Neural cell (in vitro differentiated cells): ENCODE results near the gene ARHGAP30. TPM values are rescaled to one million over a fixed set of nuclear protein-coding genes. Genes with fewer than 3 reads are reported as not detected.

ENCODE experiments used
- H2AFZ ChIP-seq: fragments of 200-600, 300-800 bp; sonication (generic), shearing (Covaris generic); 2 replicates; pipeline ENCODE4 v1.6.0; 2014; ENCODE audit warnings: low read depth, mild to moderate bottlenecking, antibody characterized with exemption, low read length, moderate library complexity
- H3F3A ChIP-seq: fragments of 200-600 bp; shearing (Covaris generic); 2 replicates; pipeline ENCODE4 v1.6.1; 2016; ENCODE audit warnings: mild to moderate bottlenecking, moderate library complexity, mixed read lengths, antibody characterized with exemption, low read length; ENCODE audit not compliant: insufficient read depth, poor library complexity, severe bottlenecking
- H3K27ac ChIP-seq: fragments of 200-600, 300-800 bp; sonication (generic), shearing (Covaris generic); 2 replicates; pipeline ENCODE4 v1.5.1; 2014; ENCODE audit warnings: mild to moderate bottlenecking, low read length, moderate library complexity
- H3K27me3 ChIP-seq: fragments of 300-800, 200-600 bp; sonication (generic), shearing (Covaris generic); 2 replicates; pipeline ENCODE4 v1.6.0; 2014; ENCODE audit warnings: mild to moderate bottlenecking, low read depth, low read length, moderate library complexity; ENCODE audit not compliant: insufficient read depth
- H3K36me3 ChIP-seq: fragments of 300-800, 200-600 bp; sonication (generic), shearing (Covaris generic); 2 replicates; pipeline ENCODE4 v1.5.1; 2014; ENCODE audit warnings: mild to moderate bottlenecking, antibody characterized with exemption, low read length, moderate library complexity; ENCODE audit not compliant: insufficient read depth
- H3K4me2 ChIP-seq: fragments of 300-800, 200-600 bp; sonication (generic), shearing (Covaris generic); 2 replicates; pipeline ENCODE4 v1.6.0; 2014; ENCODE audit warnings: mild to moderate bottlenecking, low read length
- H3K4me3 ChIP-seq: fragments of 300-800, 200-600 bp; sonication (generic), shearing (Covaris generic); 2 replicates; pipeline ENCODE4 v1.5.1; 2014; ENCODE audit warnings: mild to moderate bottlenecking, low read length, moderate library complexity
- H3K79me2 ChIP-seq: fragments of 200-600 bp; shearing (Covaris generic); replicated peaks from 2 replicates; pipeline ENCODE4 v1.6.0; 2014; ENCODE audit warnings: mild to moderate bottlenecking, low read length, moderate library complexity; ENCODE audit not compliant: insufficient read depth
- H3K9ac ChIP-seq: fragments of 300-800, 200-600 bp; sonication (generic), shearing (Covaris generic); 2 replicates; pipeline ENCODE4 v1.6.1; 2016; ENCODE audit warnings: mild to moderate bottlenecking, low read length, mixed read lengths
- H3K9me2 ChIP-seq: fragments of 200-600 bp; shearing (Covaris generic); 2 replicates; pipeline ENCODE4 v1.6.1; 2016; ENCODE audit warnings: mild to moderate bottlenecking, low read length, mixed read lengths; ENCODE audit not compliant: insufficient read depth
- H3K9me3 ChIP-seq: fragments of 200-600, 300-800 bp; sonication (generic), shearing (Covaris generic); 2 replicates; pipeline ENCODE4 v1.6.1; 2016; ENCODE audit warnings: mild to moderate bottlenecking, mixed run types, low read length, moderate library complexity, mixed read lengths
- H4K20me1 ChIP-seq: fragments of 200-600 bp; shearing (Covaris generic); 2 replicates; pipeline ENCODE4 v1.6.1; 2016; ENCODE audit warnings: mild to moderate bottlenecking, mixed run types; ENCODE audit not compliant: insufficient read depth
- EP300 ChIP-seq: fragments of 450-650 bp; conservative IDR thresholded peaks from 2 replicates; pipeline ENCODE4 v1.6.1; 2014; ENCODE audit warnings: antibody characterized with exemption, mild to moderate bottlenecking, moderate library complexity; ENCODE audit not compliant: poor library complexity, severe bottlenecking
- EZH2 ChIP-seq: fragments of 200-600, 300-800 bp; shearing (Covaris generic), sonication (generic); IDR thresholded peaks from 2 replicates; pipeline ENCODE4 v1.6.1; 2014; ENCODE audit warnings: antibody characterized with exemption, low read length, borderline replicate concordance, mild to moderate bottlenecking; ENCODE audit not compliant: insufficient read depth, poor library complexity, severe bottlenecking
- MXI1 ChIP-seq: fragments of 450-650 bp; conservative IDR thresholded peaks from 2 replicates; pipeline ENCODE4 v1.6.1; 2014; ENCODE audit warnings: antibody characterized with exemption, mild to moderate bottlenecking; ENCODE audit not compliant: poor library complexity, severe bottlenecking
- POLR2AphosphoS5 ChIP-seq: IDR thresholded peaks from 2 replicates; pipeline ENCODE4 v1.6.1; 2012
- RAD21 ChIP-seq: fragments of 450-650 bp; conservative IDR thresholded peaks from 2 replicates; pipeline ENCODE4 v1.6.1; 2014; ENCODE audit warnings: antibody characterized with exemption, mild to moderate bottlenecking, moderate library complexity
- SMC3 ChIP-seq: fragments of 450-650 bp; conservative IDR thresholded peaks from 2 replicates; pipeline ENCODE4 v1.6.1; 2014; ENCODE audit warnings: antibody characterized with exemption, mild to moderate bottlenecking, moderate library complexity; ENCODE audit not compliant: poor library complexity
- TAF1 ChIP-seq: IDR thresholded peaks from 2 replicates; pipeline ENCODE4 v1.6.1; 2012; ENCODE audit warnings: low read depth
- polyA plus RNA-seq: library from polyadenylated mRNA; depleted of rRNA; stranded (reverse); fragments of >200 nt; gene quantifications from 2 replicates; pipeline ENCODE4 v1.2.3, GENCODE V29; 2014
- TF ChIP-seq, protein P1 (sequence below): fragments of 450-650 bp; IDR thresholded peaks from 2 replicates; pipeline ENCODE4 v1.5.1; 2014; ENCODE audit warnings: antibody characterized with exemption, mild to moderate bottlenecking, moderate library complexity; ENCODE audit not compliant: poor library complexity, severe bottlenecking
- TF ChIP-seq, protein P2 (sequence below): IDR thresholded peaks from 2 replicates; pipeline ENCODE4 v1.6.1; 2012; ENCODE audit warnings: borderline replicate concordance

Gene ARHGAP30
- polyA plus RNA-seq, 1 donor from 2014 or later = not detected

DNA sequence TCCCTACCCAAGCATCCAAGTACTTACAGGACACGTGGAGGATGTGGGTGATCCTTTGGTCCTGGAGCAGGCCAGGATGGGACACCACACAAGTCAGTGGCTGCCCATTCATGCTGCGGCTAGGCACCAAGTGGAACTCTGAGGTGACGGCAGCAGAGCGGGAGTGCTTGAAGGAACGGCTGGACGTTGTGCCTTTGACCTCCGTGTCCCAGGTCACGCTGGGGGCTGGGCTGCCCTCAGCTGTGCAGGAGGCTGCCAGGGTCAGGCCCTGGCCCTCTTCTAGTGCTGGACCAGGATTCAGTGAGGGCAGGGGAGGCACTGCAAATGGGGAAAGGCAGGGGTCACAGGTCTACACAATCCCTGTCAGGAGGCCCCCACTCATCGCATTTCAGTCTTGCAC is 7.7 kb upstream of the ARHGAP30 start:
- Histone ChIP-seq H3K79me2 (no peaks in the 10 kb centered on the region), H3K4me3 (no peak overlapping the region), H3K4me2 (no peak overlapping the region), H4K20me1 (no peaks in the 10 kb centered on the region), H3K36me3 (no peaks in the 10 kb centered on the region), H3K9me2 (no peaks in the 10 kb centered on the region), H3K27me3 (no peaks in the 10 kb centered on the region), H3F3A (no peaks in the 10 kb centered on the region), H2AFZ (no peak overlapping the region), H3K27ac (no peak overlapping the region), H3K9me3 (no peaks in the 10 kb centered on the region), H3K9ac (no peak overlapping the region)
- no peak for TF ChIP-seq EP300
- no peak for TF ChIP-seq EZH2
- TF ChIP-seq TAF1 = no peak
- TF ChIP-seq SMC3 = no peak
- TF ChIP-seq RAD21 = no peak
- TF ChIP-seq, protein P1, sequence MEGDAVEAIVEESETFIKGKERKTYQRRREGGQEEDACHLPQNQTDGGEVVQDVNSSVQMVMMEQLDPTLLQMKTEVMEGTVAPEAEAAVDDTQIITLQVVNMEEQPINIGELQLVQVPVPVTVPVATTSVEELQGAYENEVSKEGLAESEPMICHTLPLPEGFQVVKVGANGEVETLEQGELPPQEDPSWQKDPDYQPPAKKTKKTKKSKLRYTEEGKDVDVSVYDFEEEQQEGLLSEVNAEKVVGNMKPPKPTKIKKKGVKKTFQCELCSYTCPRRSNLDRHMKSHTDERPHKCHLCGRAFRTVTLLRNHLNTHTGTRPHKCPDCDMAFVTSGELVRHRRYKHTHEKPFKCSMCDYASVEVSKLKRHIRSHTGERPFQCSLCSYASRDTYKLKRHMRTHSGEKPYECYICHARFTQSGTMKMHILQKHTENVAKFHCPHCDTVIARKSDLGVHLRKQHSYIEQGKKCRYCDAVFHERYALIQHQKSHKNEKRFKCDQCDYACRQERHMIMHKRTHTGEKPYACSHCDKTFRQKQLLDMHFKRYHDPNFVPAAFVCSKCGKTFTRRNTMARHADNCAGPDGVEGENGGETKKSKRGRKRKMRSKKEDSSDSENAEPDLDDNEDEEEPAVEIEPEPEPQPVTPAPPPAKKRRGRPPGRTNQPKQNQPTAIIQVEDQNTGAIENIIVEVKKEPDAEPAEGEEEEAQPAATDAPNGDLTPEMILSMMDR = no peak
- no peak for TF ChIP-seq POLR2AphosphoS5
- TF ChIP-seq MXI1 = no peak
- TF ChIP-seq, protein P2, sequence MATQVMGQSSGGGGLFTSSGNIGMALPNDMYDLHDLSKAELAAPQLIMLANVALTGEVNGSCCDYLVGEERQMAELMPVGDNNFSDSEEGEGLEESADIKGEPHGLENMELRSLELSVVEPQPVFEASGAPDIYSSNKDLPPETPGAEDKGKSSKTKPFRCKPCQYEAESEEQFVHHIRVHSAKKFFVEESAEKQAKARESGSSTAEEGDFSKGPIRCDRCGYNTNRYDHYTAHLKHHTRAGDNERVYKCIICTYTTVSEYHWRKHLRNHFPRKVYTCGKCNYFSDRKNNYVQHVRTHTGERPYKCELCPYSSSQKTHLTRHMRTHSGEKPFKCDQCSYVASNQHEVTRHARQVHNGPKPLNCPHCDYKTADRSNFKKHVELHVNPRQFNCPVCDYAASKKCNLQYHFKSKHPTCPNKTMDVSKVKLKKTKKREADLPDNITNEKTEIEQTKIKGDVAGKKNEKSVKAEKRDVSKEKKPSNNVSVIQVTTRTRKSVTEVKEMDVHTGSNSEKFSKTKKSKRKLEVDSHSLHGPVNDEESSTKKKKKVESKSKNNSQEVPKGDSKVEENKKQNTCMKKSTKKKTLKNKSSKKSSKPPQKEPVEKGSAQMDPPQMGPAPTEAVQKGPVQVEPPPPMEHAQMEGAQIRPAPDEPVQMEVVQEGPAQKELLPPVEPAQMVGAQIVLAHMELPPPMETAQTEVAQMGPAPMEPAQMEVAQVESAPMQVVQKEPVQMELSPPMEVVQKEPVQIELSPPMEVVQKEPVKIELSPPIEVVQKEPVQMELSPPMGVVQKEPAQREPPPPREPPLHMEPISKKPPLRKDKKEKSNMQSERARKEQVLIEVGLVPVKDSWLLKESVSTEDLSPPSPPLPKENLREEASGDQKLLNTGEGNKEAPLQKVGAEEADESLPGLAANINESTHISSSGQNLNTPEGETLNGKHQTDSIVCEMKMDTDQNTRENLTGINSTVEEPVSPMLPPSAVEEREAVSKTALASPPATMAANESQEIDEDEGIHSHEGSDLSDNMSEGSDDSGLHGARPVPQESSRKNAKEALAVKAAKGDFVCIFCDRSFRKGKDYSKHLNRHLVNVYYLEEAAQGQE = no peak

DNA sequence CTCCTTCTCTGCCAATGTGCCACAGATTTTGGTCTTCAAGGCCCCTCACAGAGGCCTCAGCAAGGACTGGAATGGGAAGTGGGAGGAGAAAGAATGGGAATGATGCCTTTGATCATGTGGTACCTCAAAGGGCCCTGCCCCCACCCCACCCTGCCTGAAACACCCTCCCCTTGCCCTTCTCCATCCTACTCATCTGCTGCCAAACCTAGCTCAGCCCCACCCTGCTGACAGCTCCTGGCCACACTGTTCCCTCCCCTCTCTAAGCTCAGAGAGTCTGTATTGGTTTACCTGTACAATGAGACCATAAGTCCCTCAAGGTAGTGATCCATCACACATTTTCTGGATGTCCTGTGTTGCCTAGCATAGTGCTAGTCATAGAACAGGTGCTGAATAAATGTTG is 6.7 kb upstream of the ARHGAP30 start:
- Histone ChIP-seq H3K9ac (no peak overlapping the region), H3F3A (no peaks in the 10 kb centered on the region), H2AFZ (no peak overlapping the region), H3K4me3 (no peak overlapping the region), H3K79me2 (no peaks in the 10 kb centered on the region), H3K9me2 (no peaks in the 10 kb centered on the region), H4K20me1 (no peaks in the 10 kb centered on the region), H3K4me2 (no peak overlapping the region), H3K36me3 (no peaks in the 10 kb centered on the region), H3K27me3 (no peaks in the 10 kb centered on the region), H3K27ac (no peak overlapping the region), H3K9me3 (no peaks in the 10 kb centered on the region)
- TF ChIP-seq EP300 = no peak
- TF ChIP-seq MXI1 = no peak
- TF ChIP-seq, protein P2 = no peak
- no peak for TF ChIP-seq SMC3
- TF ChIP-seq, protein P1 = no peak
- no peak for TF ChIP-seq EZH2
- TF ChIP-seq RAD21 = no peak
- TF ChIP-seq POLR2AphosphoS5 = no peak
- TF ChIP-seq TAF1 = no peak
